T-helper 2 cell treated with Interferon-gamma antibody and Interleukin-4, amounts not matched to agents 5 μg/mL and 100 μg/mL, for 36 hours (primary cell): ENCODE results near the gene MEOX1.

Source experiments
- DNase-seq: peaks from one replicate; pipeline ENCODE4 v3.0.0; 2021; ENCODE audit warnings: low spot score
- H3K27ac Mint-ChIP-seq: one replicate; pipeline ENCODE4 v1.8.0; 2021; ENCODE audit warnings: mild to moderate bottlenecking, mixed read lengths
- H3K27me3 Mint-ChIP-seq: one replicate; pipeline ENCODE4 v1.8.0; 2021; ENCODE audit warnings: low read depth, mixed read lengths
- H3K36me3 Mint-ChIP-seq: one replicate; pipeline ENCODE4 v1.8.0; 2021; ENCODE audit warnings: low read depth, mixed read lengths
- H3K4me1 Mint-ChIP-seq: one replicate; pipeline ENCODE4 v1.8.0; 2021; ENCODE audit warnings: low read depth, mixed read lengths
- H3K4me3 Mint-ChIP-seq: one replicate; pipeline ENCODE4 v1.8.0; 2022; ENCODE audit warnings: mild to moderate bottlenecking, moderate library complexity, mixed read lengths
- H3K9me3 Mint-ChIP-seq: one replicate; pipeline ENCODE4 v1.8.0; 2021; ENCODE audit warnings: mixed read lengths

MEOX1 gene

DNA sequence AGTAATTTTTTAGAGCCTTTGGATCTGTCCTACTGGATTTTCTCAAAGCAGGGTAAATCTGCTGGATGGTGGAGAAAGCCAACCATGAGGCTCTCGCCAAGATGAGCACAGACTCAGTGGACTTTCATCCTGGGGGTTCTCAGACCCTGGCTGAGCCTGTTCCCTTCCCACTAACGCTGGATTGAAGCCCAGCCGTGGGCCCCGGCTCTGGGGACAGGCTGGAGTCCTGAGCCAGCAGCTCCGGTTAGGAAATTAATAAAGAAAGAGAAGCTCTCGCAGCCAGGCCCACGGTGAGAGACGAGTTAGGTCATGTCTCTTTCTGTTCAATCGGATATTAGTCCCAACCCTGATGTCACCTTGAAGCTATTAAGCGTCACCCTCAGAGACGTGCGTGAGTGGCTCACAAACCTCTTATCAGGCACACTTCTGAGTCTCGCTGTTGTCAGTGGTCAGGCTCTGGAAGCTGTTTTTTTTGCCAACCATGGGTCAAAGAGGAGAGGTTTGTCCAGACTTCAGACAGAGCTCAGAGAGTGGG is 27.1 kb downstream of the MEOX1 start:
- no peak for DNase-seq
- H3K27me3 Mint-ChIP-seq = peaks cover 24% of the 10 kb centered on the region
- no peaks in the 10 kb centered on the region for H3K36me3 Mint-ChIP-seq
- no peaks in the 10 kb centered on the region for H3K4me1 Mint-ChIP-seq
- no peaks in the 10 kb centered on the region for H3K9me3 Mint-ChIP-seq
- H3K4me3 Mint-ChIP-seq = no peak overlapping the region
- H3K27ac Mint-ChIP-seq = no peak overlapping the region

DNA sequence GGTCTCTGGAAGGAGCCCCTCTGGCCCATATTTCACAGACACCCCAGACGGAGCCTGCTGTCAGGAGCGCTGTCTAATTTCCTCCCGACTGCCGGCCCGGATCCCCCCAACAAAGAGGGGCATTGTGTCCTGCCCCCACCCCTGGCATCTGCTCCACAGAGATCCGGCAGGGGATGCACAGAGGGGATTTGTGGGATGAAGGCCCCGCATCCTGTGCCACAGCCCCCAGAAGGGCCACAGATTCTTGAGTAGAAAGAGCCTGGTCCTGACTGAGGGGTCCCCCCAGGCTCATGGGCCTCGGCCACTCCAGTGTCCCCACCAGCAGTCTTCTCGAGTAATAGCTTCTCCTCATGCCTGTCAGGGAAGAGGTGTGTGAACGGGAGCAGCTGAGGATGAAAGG is 29.5 kb downstream of the MEOX1 start:
- Mint-ChIP-seq H3K4me3 (no peak overlapping the region), H3K9me3 (no peaks in the 10 kb centered on the region), H3K4me1 (no peaks in the 10 kb centered on the region), H3K36me3 (no peaks in the 10 kb centered on the region), H3K27me3 (peaks cover 24% of the 10 kb centered on the region), H3K27ac (no peak overlapping the region)
- DNase-seq = no peak

- no peaks in the 10 kb centered on the region for H3K9me3 Mint-ChIP-seq
- H3K4me3 Mint-ChIP-seq = no peak overlapping the region
- H3K36me3 Mint-ChIP-seq = no peaks in the 10 kb centered on the region
- H3K27me3 Mint-ChIP-seq = peaks cover 20% of the 10 kb centered on the region
- H3K4me1 Mint-ChIP-seq = no peaks in the 10 kb centered on the region
- no peak overlapping the region for H3K27ac Mint-ChIP-seq
- DNase-seq = no peak
These were observed 30.3 kb downstream of the MEOX1 start for GRCh38 chr17:43631429-43631828.

DNA sequence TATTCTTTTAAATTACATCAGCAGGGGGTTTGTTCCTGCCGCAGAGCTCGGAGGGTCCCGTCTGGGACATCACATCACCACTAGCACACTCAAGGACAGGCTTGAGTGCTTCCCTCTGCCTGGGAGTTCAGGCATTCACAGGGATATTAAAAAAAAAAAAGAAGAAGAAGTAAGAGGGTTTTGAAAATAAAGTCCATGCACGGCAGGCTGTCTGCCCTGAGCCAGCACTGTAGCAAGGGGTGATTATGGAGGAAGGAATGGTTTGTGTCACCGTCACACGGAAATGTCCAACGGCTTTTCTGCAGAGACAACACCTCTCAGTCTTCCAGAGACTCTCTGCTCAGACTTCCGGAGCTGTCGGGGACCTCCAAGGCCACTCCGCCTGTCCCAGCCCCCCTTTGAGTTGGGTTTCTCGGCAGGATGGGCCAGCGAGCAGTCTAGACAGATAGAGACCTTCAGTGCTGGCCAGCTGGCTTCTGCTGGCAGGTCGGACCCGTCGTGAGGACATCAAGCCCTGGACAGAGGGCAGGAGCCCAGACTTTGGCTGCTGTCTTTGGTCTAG is 33.6 kb downstream of the MEOX1 start:
- Mint-ChIP-seq H3K9me3 (no peaks in the 10 kb centered on the region), H3K27ac (no peak overlapping the region), H3K27me3 (peaks cover 15% of the 10 kb centered on the region), H3K36me3 (no peaks in the 10 kb centered on the region), H3K4me1 (no peaks in the 10 kb centered on the region), H3K4me3 (no peak overlapping the region)
- no peak for DNase-seq

- Mint-ChIP-seq H3K4me3 (no peak overlapping the region), H3K4me1 (no peaks in the 10 kb centered on the region), H3K36me3 (no peaks in the 10 kb centered on the region), H3K27ac (no peak overlapping the region), H3K27me3 (peaks cover 15% of the 10 kb centered on the region), H3K9me3 (no peaks in the 10 kb centered on the region)
- DNase-seq = no peak
These were observed 34.1 kb downstream of the MEOX1 start for GRCh38 chr17:43627653-43628052.

GRCh38 chr17:43626023-43626422 is 35.7 kb downstream of the MEOX1 start:
- H3K27ac Mint-ChIP-seq = no peak overlapping the region
- H3K9me3 Mint-ChIP-seq = no peaks in the 10 kb centered on the region
- H3K4me3 Mint-ChIP-seq = no peak overlapping the region
- H3K4me1 Mint-ChIP-seq = no peaks in the 10 kb centered on the region
- DNase-seq = no peak
- peaks cover 20% of the 10 kb centered on the region for H3K27me3 Mint-ChIP-seq
- H3K36me3 Mint-ChIP-seq = no peaks in the 10 kb centered on the region

DNA sequence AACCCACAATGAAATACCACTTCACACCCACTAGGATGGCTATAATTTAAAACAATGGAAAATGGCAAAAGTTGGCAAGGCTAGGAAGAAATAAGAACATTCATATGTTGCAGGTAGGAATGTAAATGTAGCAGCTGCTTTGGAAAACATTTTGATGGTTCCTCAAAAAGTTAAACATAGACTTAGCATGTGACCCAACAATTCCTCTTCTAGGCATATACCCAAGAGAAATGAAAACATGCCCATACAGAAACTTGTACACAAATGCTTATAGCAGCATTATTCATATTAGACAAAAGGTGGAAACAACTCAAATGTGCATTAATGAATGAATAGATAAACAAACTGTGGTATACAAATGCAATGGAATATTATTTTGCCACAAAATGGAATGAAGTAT is 36.1 kb downstream of the MEOX1 start:
- Mint-ChIP-seq H3K36me3 (no peaks in the 10 kb centered on the region), H3K27ac (no peak overlapping the region), H3K4me1 (no peaks in the 10 kb centered on the region), H3K9me3 (no peaks in the 10 kb centered on the region), H3K27me3 (peaks cover 18% of the 10 kb centered on the region), H3K4me3 (no peak overlapping the region)
- no peak for DNase-seq

- H3K27ac Mint-ChIP-seq = no peak overlapping the region
- no peaks in the 10 kb centered on the region for H3K9me3 Mint-ChIP-seq
- peaks cover 10% of the 10 kb centered on the region for H3K27me3 Mint-ChIP-seq
- no peaks in the 10 kb centered on the region for H3K4me1 Mint-ChIP-seq
- no peaks in the 10 kb centered on the region for H3K36me3 Mint-ChIP-seq
- H3K4me3 Mint-ChIP-seq = no peak overlapping the region
- no peak for DNase-seq
These were observed 41.1 kb downstream of the MEOX1 start for GRCh38 chr17:43620581-43620980.

- Mint-ChIP-seq H3K36me3 (no peaks in the 10 kb centered on the region), H3K9me3 (no peaks in the 10 kb centered on the region), H3K4me1 (no peaks in the 10 kb centered on the region), H3K27ac (no peak overlapping the region), H3K27me3 (peaks cover 10% of the 10 kb centered on the region), H3K4me3 (no peak overlapping the region)
- no peak for DNase-seq
These were observed 41.6 kb downstream of the MEOX1 start for GRCh38 chr17:43620147-43620546.

DNA sequence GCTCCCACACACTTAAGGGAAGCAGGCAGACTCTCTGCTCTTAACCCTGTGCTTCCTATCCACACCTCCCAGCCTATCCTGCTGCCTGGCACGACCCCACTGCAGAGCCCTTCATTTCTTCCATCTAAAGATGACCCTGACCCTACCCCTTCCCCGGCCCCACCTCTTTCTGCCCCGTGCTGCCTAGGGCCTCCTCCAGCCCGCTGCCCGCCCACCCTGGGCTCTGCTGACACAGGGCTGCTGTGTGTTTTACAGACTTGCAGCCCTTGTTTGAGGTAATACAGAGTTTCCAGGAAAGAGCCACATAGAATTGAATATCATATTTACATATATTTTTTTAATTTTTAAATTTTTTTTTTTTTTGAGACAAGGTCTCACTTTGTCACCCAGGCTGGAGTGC is 42.0 kb downstream of the MEOX1 start:
- Mint-ChIP-seq H3K4me1 (no peaks in the 10 kb centered on the region), H3K27me3 (peaks cover 7% of the 10 kb centered on the region), H3K9me3 (no peaks in the 10 kb centered on the region), H3K36me3 (no peaks in the 10 kb centered on the region), H3K27ac (no peak overlapping the region), H3K4me3 (no peak overlapping the region)
- no peak for DNase-seq

GRCh38 chr17:43618276-43618675 is 43.4 kb downstream of the MEOX1 start:
- H3K4me3 Mint-ChIP-seq = no peak overlapping the region
- no peaks in the 10 kb centered on the region for H3K9me3 Mint-ChIP-seq
- DNase-seq = no peak
- no peaks in the 10 kb centered on the region for H3K4me1 Mint-ChIP-seq
- peaks cover 7% of the 10 kb centered on the region for H3K27me3 Mint-ChIP-seq
- no peaks in the 10 kb centered on the region for H3K36me3 Mint-ChIP-seq
- no peak overlapping the region for H3K27ac Mint-ChIP-seq

DNA sequence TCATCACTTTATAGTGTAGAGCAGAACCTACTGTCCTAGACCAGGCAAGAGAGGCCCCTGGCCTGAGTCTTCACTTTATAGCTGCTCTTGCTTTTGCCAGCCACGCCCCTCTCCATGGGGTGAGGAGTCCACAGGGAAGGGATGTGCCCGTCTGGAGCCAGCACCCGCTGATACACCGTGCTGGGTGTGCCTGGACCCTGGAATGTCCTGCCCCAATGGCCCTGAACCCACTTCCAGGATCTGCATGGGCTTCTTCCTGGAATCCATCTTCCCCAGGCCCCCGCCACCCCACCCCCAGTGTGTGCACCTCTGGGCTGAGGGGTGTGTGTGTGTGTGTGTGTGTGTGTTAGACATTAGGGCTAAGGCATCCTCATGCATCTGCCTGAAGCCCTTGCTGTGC is 44.9 kb downstream of the MEOX1 start:
- Mint-ChIP-seq H3K4me3 (no peak overlapping the region), H3K27ac (no peak overlapping the region)

GRCh38 chr17:43616421-43616820 is 45.3 kb downstream of the MEOX1 start:
- Mint-ChIP-seq H3K27ac (no peak overlapping the region), H3K36me3 (no peaks in the 10 kb centered on the region), H3K27me3 (peaks cover 2% of the 10 kb centered on the region), H3K4me1 (no peaks in the 10 kb centered on the region), H3K4me3 (no peak overlapping the region), H3K9me3 (no peaks in the 10 kb centered on the region)
- no peak for DNase-seq

More for the DNA sequence above, 44.9 kb downstream of the MEOX1 start:
- DNase-seq = no peak
- Mint-ChIP-seq H3K4me1 (no peaks in the 10 kb centered on the region), H3K9me3 (no peaks in the 10 kb centered on the region), H3K27me3 (peaks cover 2% of the 10 kb centered on the region), H3K36me3 (no peaks in the 10 kb centered on the region)

- H3K36me3 Mint-ChIP-seq = no peaks in the 10 kb centered on the region
- DNase-seq = no peak
- H3K9me3 Mint-ChIP-seq = no peaks in the 10 kb centered on the region
- no peak overlapping the region for H3K27ac Mint-ChIP-seq
- H3K4me3 Mint-ChIP-seq = no peak overlapping the region
- H3K27me3 Mint-ChIP-seq = peaks cover 2% of the 10 kb centered on the region
- H3K4me1 Mint-ChIP-seq = no peaks in the 10 kb centered on the region
These were observed 45.7 kb downstream of the MEOX1 start for GRCh38 chr17:43616029-43616351.

GRCh38 chr17:43615330-43616028 is 46.2 kb downstream of the MEOX1 start:
- H3K4me3 Mint-ChIP-seq = no peak overlapping the region
- no peak for DNase-seq
- no peak overlapping the region for H3K27ac Mint-ChIP-seq
- H3K9me3 Mint-ChIP-seq = no peaks in the 10 kb centered on the region
- no peaks in the 10 kb centered on the region for H3K4me1 Mint-ChIP-seq
- H3K36me3 Mint-ChIP-seq = no peaks in the 10 kb centered on the region
- peaks cover 2% of the 10 kb centered on the region for H3K27me3 Mint-ChIP-seq
